Activated T-helper 9 cell treated with anti-CD3 and anti-CD28 coated beads, Interleukin-2, amount 50 U/mL, for 16 hours (primary cell): ENCODE results near the gene NBAS.
"Not testable (repeated sequence)": the region's sequence is repeated elsewhere in the genome, so short reads cannot be mapped to it uniquely, and the experiment has no call there.

Experiments
- DNase-seq: peaks from one replicate; pipeline ENCODE4 v3.0.0-alpha.2; 2020; ENCODE audit warnings: low read depth

Gene NBAS

DNA sequence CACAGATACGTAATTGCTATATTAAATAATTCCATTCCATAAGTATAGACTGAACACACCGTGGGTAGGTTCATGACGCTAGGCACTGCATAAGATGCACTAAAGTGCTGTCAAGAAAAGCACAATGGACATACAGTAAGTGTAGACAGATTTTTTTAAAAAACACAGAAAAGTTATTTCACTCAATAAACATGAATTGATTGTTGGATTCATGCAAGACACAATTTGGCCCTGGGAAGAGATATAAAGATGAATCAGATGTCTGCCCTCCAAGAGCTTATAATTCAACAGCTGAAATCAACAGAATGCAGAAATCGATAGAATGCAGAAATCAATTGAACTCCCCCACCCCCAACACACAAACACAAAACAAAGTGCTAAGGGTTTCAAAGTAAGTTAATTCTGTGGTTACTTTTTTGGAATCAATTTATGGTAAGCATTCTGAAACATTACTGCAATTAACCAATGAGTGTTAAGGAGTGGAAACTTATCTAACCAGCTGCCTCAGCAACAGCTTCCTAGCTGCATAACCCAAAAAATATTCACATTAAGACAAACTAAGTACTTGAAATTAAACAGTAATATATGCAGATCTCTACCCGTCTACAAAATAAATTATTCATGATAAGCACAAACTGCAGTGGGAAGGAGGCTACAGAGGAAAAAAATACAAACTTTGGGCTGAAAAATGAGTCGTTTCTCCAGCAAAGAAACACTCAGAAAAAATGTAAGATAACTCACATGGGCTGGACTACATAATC is 1.6 kb downstream of the NBAS start:
- DNase-seq: no peak

DNA sequence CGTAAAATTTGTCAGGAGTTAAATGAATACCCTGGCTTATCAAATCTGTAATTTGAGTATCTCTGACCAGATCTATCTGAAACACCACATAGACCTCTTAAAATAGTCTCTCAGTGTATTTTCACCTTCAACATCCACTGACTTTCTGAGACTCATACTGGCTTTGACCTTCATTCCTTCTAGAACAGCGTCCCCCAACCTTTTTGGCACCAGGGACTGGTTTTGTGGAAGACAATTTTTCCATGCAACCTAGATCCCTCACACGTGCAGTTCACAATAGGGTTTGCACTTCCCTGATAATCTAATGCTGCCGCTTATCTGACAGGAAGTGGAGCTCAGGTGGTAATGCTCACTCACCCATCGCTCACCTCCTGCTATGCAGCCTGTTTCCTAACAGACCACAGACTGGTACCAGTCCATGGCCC is 3.2 kb downstream of the NBAS start:
- no peak for DNase-seq

DNA sequence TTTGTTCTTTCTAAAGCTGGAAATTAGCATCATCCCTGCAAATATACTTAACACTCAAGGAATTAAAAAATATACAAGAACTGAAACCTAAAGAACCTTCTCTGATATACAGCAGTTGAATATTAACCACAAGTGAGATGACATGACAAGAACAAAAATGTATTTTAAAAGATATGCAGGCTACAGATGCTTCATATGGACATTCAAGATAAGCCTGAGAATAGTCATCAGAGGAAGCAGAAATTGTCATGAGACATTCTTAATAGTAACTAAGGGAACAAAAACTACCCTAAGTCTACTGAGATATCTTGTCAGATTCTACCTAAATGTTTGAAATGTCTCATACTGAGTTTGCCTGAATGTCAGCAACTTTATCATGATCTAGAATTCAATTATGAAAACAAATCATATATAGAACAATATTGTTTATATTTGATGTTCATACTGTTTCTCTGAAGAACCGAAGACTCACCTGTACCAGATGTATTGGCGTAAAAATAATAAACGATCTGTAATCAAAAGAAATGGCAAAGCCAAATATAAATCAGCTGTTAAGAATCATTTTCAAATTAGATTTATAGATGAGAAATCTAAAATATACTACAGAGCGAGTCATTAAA is 4.7 kb downstream of the NBAS start:
- no peak for DNase-seq

DNA sequence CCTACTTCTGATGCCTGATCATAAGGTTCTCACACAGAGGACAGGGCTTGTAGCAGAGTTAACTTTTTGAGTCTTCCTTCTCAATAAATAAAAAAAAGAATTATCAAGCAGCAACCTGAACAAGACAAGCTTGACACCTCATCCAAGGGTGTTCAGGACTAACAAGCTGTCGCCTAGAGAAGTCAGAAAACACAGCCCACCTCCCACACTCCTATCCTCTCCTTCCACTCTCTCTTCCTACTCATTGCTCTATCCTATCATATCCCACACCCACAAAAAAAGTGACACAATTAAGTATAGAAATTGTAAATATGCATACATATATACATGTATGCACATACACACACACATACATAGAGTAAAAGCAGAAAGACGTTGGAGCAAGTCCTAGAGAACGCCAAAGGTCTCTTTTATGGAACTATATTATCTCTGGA is 5.4 kb downstream of the NBAS start:
- no peak for DNase-seq

DNA sequence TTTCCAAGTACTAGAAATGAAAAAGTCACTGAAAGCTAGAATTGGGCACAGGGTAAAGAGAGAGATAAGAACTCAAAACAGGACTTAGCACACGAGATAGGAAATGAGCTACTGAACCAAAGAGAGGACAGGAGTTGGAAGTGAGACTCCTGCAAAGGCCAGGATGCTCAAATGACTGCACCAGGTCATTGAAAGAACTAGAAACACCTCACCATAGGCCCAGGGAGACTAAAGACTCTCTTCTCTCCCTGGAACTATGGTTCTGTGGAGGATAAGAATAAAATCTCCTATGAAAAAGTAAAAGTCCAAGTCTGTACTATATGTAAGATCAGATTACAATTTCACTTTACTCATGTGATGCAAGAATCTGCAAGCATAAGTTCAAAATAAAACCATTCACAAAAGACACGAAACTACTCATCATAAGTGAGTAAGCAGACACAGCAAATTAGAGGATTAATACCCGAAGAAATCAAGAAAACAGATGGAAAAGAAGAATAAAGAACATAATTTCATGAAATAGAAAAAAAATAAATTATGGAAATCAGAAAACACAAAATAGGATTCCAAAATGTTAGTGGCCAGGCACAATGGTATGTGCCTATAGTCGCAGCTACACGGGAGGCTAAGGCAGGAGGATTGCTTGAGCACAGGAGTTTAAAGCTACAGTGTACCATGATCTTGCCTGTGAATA is 6.5 kb downstream of the NBAS start:
- DNase-seq: no peak

DNA sequence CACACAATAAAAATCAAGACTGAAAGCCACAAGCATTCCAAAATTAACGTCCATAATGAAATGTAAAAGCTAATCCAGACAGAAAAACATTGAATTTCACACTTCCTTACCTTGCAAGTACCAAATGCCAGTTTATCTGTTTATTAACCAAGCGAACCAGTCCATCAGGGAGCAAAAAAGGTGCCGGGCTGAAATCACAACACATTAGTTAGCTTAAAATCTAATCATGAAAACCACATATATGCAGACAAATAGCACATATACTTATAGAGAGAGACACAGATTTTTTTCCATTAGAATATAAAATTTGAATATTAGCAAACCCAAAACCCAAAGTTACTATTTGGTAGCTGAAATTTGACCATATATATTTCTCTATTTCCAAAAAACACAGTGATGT is 7.2 kb downstream of the NBAS start:
- DNase-seq: no peak

DNA sequence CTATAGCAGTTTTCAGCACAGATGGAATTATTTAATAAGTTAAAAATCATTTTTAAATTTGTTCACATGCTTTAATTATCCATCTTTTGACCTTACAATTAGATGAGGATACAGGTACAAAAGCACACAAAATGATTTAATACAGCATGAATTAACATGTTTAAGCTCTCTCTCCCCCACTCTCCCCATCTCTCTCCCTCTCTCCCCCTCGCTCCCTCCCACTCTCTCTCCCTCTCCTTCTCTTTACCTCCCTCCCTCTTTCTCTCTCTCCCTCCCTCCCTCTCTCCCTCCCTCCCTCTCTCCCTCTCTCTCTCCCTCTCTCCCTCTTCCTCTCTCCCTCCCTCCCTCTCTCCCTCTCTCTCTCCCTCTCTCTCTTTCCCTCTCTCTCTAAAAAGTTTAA is 7.6 kb downstream of the NBAS start:
- DNase-seq: no peak

DNA sequence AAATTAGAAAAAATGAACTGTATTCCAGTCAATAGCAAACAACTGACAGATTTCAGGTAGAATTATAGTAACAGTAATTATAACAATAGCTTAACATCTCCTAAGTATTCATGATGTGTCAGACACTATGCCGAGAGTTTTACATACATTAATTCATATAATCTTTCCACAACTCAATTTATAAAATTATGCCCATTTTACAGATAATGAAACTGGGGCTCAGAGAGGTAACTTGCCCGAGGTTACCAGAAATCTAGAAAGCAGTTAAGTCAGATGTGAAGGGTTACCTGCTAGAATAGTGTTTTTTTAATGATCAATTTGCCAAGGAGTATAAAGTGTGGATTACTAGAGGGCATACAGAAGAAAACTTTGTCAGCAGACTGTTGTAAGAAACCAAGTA is 12.2 kb downstream of the NBAS start:
- no peak for DNase-seq

DNA sequence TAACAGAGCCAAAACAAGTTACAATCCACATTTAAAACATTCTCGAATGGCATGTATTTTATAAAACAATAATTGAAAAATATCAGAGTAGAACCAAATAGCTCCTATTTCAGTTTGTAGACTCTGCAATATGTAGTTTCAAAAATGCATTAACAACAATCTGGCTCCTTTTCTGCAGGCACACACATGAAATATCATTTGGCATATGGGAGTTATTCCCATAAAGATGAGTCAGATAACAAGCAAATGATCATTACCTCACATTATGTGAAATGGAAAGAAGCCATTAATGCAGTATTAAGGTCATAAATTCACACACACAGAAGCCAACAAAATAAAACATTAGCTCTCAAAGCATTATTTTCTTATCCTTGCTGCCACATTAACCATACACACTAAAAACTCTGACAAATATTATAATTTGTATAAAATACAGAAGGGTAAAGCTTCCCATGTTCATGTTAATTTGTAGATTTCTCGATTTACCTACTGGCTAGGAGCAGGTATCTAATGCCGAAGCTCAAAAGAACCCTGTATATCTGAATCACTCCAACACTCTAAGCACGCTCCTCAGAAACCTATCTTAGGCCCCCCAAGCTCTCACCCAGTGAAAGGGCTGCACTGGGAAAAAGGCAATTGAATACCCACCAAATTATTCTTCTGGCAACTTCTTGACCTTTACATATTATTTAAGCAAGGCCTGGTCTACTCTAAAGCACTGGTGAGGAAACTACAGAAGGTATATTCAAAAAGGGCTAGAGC is 13.8 kb downstream of the NBAS start:
- no peak for DNase-seq

DNA sequence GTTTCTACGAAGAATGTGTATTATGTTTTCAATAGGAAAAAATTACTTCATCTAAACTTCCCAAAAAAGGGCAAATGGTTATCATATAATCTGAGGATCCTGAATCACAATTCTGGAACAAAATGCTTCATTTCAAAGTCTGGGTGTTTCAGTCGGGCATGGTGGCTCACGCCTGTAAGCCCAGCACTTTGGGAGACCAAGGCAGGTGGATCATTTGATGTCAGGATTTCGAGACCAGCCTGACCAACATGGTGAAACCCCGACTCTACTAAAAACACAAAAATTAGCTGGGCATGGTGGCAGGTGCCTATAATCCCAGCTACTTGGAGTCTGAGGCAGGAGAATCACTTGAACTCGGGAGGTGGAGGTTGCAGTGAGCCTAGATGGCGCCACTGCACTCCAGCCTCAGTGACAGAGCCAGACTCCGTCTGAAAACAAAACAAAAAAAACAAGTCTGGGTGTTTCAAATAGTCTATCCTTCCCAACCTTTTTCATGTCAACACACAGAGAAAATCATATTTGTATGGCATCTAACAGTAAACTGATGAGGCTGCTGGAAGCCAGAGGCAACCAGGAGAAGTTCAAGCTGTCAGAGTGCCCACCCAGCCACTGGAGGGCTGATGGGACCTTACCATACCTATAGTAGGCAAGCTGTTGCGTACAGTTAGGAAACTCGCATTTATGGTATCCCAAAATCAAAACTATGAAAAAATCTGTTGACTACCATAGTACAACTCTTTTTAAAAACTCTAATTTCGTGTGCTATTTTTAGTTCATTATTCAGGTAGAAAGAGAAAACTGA is 14.6 kb downstream of the NBAS start:
- DNase-seq: no peak

DNA sequence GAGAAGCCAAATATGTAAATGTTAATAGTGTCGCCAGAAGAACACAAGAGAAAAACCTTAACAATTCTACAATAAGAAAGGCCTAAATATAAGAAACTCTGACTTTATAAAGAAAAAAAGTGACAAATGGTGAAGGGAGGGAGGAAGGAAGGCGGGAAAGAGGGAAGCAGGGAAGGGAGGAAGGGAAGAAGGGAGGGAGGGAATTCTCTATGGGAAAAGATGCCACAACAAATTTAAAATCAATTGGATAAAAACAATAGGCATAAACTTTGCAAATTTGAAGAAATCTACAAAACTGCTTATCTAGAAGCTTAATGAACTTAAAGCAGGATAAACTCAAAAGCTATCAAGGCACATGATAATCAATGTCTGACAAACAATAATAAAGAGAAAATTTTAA is 16.9 kb downstream of the NBAS start:
- no peak for DNase-seq

DNA sequence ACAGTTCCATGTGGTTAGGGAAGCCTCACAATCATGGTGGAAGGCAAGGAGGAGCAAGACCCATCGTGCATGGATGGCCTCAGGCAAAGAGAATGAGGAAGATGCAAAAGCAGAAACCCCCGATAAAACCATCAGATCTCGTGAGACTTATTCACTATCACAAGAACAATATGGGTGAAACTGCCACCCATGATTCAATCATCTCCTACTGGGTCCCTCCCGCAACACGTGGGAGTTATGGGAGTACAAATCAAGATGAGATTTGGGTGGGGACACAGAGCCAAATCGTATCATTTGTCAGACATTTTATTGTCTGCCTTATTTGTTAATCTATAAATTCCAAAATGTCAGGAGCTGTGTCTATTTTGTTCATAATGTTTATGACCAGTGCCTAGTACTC is 17.6 kb downstream of the NBAS start:
- no peak for DNase-seq

DNA sequence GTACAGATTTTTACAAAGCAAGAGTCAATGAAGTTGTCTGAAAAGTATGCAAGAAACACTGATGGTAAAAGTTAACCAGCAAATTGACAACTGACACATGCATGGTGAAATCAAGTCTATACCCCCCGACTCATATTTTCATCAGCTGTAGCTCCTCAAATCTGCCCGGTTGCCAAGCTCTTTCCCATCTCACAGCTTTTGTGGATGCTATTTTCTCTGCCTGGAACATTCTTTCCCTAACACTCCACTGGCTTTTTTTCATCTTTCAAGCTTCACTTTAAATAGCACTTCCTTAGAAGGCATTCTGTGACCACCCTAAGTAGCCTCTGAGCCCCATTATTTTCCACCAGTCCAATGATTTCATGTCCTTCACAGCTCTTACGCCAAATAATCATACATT is 18.1 kb downstream of the NBAS start:
- no peak for DNase-seq

DNA sequence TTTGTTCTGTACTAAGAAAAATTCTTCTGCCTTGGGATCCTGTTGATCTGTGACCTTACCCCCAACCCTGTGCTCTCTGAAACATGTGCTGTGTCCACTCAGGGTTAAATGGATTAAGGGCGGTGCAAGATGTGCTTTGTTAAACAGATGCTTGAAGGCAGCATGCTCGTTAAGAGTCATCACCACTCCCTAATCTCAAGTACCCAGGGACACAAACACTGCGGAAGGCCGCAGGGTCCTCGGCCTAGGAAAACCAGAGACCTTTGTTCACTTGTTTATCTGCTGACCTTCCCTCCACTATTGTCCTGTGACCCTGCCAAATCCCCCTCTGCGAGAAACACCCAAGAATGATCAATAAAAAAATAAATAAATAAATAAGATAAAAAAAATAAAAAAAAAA is 18.9 kb downstream of the NBAS start:
- DNase-seq: not testable (repeated sequence)

DNA sequence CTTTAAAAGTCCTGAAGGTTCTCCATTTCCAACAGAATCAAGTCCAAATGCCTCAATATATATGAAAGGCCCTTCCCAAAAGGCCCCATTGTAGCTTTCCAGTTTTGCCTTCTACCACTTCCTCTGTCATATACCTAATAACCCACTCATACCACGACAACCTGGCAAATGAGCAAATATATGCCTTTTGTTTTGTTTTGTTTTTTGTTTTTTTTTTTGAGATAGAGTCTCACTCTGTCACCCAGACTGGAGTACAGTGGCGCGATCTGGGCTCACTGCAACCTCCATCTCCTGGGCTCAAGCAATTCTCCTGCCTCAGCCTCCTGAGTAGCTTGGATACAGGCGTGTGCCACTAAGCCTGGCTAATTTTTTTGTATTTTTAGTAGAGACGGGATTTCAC is 20.6 kb downstream of the NBAS start:
- not testable (repeated sequence) for DNase-seq

DNA sequence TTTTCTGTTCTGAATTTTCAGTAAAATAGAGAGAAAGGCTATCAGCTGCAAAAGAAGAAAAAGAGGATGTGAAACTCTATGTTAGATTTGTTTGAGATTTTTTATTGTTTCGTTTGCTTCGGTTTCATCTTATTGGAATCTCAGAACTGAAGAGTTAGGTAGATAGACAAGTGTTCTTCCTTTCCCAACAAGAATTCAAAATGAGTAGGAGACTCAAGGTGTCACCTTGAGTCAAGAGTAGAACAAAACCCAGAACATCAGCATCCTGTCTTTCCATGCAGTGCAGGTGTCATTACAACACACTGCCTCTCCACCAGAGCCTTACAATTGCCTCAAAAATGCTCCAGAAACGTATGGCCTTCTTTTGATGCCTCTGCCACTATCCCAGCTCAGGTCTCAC is 21.1 kb downstream of the NBAS start:
- DNase-seq: no peak

DNA sequence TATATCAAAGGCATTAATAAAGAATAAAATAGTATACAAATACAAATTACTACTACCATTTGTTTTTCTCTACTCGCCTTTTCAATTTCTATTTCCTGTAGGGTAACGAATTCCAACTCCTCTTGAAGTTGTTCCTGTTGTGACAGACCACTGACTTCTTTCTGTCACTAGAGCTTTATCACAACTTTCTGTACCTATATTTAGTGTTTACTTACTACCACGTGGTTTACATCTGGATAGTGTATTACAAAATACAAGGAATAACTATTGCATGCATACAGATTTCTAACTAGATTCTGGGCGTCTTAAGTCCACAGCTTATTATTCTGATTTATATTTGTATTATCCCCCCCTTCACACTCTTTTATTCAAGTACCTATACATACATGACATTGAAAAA is 22.3 kb downstream of the NBAS start:
- no peak for DNase-seq

DNA sequence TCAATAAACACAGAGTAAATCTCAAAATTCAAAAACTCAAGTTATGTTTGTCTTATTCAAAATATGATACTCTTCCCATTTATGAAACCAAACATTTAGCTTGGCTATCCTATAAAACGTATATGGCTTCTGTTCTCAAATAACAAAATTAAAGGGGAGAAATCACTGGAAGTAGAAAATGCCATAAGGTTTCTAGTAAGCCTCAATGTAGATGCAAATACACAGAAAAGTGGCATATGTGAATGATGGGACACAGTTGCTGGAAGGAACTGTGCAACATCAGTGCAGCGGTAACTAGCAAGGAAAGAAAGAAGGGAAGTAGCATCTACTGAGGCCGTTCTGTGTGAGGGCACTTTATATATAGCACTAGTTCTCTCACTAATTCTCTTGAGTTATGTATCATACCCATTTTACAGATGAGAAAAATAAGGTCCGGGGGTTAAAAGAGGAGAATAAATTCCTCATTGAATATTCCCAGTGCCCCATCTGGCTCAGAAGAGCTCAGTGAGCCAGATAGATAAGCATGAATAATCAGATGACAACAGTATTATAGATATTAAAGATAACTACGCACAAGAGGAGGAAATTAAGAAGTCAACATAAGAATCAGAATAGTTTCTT is 27.2 kb downstream of the NBAS start:
- DNase-seq: no peak

DNA sequence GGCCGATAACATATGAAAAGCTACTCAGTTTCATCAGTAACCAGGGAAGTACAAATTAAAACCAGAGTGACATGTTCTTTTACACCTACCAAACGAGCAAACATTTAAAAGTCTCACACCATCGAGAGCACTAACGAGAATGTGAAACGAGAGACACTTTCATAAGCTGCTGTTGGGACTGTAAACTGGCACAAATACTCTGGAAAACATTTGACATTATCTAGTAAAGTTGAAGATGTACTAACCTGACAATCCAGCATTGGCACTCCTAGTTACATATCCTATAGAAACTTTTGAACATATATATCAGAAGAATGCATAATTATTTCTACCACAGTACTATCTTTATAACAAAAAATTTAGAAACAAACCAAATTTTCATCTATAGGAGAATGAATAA is 28.1 kb downstream of the NBAS start:
- DNase-seq: no peak

DNA sequence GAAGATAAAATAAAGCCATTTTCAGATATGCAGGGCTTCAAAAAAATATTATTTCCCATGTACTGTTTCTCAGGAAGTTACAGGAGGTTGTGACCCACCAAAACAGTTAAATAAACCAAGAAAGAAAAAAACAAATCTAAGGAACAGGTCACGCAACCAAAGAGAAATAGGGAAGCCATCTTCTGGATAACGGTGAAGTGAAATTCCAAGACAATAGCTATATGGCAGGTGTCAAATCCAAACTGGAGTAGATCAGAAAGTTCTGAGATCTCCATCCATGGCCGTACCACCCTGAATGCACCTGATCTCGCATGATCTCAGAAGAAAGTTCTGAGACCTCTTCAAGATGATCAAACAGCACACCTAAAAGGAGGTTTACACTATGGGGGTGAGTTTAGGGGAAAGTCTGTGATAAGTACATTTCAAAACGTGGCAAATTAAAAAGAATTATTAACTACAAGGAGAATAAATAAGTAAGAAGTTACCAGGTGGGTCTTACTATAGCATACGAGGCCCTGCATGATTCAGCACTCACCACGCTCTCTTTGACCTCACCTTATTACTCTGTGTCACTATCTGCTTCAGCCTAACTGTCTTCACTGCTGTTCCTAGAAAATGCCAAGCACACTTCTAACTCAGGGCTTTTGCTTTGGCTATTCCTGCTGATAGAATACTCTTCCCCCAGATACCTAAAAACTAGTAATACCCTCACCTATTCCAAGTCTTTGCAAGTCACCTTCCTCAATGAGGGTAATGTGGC is 29.9 kb downstream of the NBAS start:
- DNase-seq: no peak
